HG03354 (cell line): Measurements from ENCODE around the gene FHAD1.

Experiments used
- ATAC-seq: cut with Tn5 transposase; IDR thresholded peaks from one replicate; pipeline ENCODE4 v1.9.1; 2021; ENCODE audit warnings: mild to moderate bottlenecking; ENCODE audit not compliant: unreplicated experiment, poor library complexity, severe bottlenecking

The FHAD1 gene

DNA sequence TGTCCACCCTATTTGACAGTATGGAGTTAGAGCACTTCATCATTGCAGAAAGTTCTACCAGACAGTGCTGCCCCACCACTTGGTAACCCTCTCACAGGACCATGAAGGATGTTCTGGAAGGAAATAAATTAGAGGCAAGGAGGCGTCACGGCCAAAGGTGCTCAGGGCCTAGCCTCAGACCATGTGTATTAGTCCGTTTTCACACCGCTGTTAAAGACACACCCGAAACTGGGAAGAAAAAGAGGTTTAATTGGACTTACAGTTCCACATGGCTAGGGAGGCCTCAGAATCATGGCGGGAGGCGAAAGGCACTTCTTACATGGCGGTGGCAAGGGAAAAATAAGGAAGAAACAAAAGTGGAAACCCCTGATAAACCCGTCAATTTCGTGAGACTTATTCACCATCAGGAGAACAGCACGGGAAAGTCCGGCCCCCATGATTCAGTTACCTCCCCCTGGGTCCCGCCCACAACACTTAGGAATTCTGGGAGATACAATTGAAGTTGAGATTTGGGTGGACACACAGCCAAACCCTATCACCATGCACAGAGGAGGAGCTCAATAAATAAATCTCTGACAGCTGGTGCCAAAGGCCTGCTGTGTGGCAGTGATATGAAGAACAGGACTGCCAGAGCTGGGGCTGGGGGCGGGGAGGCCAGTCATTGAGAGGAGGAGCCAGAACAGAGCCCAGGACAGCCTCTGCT, 75.8 kb downstream of the FHAD1 start:
- ATAC-seq: no peak

DNA sequence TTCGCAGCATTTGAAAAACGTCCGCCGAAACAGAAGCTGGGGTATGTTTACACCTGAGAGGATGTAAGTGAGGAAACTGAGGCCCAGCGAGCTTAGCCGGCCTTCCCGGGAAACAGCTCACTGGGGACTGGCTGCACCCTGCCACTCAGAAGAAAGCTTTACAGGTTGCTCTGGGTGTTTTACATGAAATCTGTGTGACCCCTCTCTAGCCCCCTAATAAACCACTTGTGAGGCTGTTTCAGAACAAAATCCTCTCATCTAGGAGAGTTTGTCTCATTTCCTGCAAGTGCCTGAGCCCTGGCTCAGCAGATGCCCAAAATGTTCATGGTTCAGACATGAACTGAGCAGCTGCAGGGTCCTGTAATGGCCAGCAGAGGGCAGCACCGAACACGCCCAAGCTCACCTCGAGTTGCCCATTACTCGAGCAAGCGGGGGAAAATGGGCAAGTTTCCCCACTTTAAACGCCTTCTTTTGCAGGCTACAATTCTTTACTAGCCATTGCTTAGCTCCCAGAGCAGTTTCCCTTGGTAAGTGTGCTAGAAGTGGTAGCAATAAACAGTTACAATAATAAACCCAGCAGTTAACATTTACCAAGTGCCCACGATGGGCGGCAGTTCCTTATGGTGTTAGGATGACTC, 76.4 kb downstream of the FHAD1 start:
- peak; percentile 54 for ATAC-seq

DNA sequence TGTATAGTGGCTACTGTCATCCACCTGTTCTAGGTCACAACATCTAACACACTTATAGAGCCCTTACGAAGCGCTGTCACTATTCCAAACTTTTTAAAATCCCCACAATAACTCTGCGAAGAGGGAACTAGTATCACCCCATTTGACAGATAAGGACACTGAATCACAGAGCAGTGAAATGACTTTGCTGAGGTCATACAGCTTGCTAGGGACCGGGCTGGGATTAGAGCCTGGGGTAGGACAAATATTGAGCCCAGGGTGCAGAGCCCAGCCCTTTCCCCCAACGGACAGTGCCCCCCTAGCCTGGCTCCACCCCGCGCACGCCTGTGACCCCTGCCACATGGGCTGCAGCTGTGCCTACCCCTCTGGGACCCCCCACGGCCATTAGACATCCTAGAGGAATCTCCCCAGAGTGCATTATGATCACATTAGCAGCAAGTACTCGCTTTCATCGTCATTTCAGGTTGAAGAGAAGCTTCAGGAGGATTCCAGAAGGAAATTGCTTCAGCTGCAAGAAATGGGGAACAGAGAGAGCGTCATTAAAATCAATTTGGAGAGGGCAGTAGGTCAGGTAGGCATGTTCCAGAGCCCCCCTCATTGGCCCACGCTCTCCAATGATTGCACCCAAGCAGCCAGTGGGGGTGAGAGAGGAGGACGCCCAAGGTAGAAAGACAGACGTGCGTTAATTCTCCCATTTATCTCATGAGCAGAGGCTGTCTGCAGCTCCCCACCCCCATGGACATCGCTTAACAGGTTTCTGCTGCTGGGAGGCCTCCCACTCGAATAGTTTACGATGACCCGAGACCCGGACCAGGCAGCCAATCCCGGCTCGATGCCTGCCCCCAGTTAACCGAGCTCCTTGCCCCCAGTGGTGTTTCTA, 77.2 kb downstream of the FHAD1 start:
- no peak for ATAC-seq

DNA sequence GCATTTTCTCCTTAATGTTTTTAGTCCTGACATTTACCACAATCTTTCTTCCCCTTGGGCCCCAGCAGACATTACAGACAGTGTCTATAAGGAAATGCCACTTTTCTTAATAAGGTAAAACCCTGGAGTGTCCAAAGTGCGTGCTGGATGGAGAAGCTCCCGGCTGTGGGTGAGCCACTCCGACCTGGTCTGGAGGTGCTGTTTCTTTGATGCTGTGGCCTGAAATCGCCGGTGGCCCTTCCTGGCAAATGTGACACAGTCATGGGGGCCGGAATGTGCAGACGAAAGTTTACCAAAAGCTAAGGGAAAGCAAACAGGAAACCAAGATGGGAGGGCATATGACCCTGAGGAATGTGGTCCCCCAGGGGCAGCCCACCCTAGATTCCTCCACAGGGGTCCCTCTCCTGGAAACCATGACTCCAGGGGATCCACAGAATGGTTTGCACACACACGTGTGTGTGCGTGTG, 77.9 kb downstream of the FHAD1 start:
- no peak for ATAC-seq

DNA sequence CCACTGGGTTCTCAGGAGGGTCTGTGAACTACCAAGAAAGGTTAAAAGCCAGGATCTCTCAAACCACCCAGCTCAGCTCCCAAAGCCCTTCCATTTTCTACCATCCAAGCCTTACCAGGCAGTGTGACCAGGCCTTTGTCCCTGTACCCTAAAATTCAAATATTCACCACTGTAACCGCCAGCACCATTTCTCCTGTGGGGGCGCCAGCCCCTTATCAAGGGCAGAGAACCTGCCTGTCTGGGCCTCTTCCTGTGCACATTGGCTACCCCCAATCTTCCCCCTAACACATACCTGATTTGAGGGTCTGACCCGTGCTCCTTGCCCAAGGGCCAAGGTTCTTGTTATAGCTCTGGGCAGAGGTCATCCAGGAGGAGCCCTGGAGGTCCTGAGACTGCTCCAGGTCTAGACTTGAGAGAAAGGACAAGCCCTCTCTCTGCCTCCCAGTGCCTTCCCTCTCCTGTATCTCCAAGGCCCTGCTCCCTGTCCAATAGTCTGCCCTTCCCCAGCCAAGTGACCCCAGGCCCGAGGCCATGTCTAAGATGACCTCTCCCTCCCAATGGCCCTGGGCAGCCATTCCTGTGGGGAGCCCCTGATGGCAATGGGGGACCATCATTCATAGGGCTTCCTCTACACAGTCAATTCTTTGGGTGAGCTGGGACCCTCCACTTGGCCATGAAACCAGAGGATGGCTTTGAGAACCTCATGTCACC, 78.5 kb downstream of the FHAD1 start:
- no peak for ATAC-seq

DNA sequence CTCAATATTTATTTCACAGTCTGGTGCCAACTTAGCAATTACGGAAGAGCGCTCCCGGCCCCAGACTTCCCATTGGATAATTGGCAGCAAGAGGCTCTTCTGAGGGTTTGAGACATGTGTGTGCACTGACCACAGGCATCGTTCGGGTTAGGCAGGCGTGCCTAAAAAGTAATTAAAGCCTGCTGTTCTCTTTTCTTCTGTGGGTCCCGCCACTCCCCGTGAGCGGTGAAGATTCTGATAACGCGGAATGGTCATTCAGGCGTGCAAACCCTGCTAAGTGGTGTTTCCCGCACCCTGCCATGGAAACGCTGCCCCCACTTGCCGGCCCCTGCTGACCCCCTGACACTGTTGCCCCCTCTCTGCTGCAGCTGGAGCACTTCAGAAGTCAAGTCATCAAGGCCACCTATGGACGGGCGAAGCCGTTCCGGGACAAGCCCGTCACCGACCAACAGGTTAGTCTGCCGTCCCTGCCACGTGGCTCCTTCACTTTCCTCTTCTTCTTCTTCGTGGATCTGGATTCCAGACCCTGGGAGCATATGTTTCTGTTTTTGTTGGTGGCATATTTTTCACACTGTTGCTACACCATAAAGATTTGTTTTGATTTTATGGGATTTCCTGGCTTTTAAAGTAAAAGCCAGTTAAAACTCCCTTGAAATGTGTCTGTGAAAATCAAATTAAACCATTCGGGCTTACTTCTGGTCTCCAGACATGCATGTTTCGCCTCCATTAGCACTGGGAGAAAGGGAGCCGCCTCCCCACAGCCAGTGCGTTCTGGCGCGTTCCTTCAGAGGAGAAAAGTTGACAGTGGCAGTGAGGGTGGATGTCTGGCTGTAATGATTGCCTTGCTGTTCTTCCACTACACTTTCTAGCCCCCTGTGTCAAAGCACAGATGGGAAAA, 79.9 kb downstream of the FHAD1 start:
- ATAC-seq: no peak

DNA sequence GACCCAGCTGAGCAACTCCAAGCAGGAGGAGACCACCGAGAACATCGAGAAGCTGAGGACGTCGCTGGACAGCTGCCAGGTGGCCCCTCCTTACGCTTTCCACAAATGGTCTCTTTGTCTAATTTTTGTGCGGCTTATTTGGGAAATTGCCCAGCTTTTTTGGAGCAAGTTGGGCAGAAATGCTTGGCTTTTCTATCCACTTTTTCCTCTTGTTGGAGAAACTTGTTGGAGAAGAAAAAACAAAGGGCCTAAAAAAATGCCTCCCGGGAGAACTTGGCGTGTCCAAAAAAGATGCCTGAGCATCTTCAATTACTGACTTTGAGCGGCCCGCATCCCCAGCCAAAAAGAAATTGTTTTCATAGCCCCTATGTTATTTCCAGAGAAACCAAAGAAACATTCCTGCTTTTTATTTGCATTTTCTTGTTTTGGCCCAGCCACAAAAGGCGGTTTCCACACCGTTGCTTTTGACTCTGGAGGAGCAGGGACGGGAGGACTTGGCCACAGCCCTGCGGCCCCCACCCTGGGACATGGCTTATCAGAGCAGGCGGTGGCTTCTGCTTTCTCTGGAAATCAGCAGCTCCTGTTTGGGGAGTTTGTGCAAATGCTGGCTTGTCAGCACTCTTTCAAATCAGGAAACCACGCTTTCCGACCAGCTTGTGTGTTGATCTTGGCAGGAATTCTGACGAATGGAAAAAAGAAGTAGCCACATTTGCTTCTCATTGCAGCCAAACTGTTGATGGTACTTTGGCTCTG, 81.5 kb downstream of the FHAD1 start:
- no peak for ATAC-seq

DNA sequence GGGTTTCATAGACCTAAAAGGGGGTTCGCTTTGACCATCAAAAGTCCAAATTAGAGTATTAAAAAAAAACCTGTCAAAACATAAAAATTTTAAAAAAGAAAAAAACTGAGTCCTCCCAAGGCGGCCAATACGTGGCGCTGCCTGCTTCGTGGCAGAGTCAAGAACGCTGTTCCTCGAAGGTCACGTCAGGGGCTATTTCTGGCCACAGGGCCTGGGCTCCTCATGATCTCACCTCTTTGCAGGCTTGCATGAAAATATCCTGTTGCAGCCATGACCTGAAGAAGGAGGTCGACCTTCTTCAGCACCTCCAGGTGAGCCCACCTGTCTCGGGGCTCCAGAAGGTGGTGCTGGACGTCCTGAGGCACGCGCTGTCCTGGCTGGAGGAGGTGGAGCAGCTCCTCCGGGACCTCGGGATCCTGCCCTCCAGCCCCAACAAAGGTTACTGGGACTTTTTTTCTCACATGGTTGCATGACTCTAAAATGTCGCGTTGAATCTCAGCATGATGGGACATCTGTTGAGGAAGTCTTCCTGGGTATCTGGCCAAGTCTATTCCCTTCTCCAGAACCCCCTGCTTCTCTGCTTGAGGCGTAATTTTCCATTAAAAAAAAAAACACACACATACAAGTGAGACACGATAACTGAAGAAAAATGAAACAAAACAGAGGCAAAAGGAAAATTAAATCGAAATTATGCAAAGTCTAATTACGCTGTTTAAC, 82.2 kb downstream of the FHAD1 start:
- ATAC-seq: no peak

DNA sequence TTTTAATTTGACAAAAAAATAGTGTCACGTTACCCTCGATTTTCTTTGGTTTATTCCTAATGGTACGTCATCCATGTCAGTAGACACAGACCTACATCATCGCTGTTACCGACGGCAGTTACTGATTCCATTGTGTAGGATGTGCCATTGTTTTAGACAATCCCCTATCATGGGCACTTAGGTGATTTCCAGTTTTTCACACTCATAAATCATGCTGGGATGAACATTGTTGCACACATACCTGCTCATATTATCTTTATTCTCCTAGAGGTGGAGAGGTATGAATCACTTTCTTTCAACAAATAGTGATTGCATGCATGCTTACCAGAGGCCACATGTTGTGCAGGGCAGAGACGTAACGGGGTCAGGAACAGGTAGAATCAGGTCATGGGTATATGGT, 83.0 kb downstream of the FHAD1 start:
- no peak for ATAC-seq

DNA sequence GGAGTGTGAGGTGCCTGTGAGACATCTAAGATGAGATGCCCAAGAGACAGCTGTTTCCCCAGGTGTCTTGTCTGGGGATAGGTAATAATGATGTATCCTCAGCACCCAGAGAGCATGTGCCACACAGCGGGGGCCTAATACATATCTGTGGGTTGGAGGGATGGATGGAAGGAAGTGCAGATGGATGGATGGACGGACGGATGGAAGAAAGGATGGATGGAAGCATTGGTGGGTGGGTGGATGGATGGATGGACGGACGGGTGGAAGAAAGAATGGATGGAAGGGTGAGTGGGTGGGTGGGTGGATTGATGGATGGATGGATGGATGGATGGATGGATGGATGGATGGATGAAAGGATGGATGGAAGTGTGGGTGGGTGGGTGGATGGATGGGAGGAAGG, 84.2 kb downstream of the FHAD1 start:
- no peak for ATAC-seq

DNA sequence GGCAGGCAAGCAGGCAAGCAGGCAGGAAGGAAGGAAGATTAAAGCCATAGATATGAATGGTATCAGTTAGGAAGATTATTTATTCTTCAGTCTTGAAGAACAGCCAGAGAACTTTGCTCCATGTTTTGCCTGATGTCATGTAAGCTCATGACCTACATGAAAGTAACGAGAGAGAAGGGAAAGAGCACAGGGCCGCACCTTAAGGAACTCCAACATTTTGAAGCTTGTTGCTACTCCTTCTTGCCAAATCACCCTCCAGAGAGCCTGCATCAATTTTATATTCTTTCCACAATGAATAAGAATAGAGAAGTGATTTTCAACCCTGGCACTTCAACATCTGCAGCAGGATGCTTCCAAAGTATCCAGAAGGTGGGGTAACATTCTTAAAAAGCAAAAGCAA, 84.7 kb downstream of the FHAD1 start:
- no peak for ATAC-seq

DNA sequence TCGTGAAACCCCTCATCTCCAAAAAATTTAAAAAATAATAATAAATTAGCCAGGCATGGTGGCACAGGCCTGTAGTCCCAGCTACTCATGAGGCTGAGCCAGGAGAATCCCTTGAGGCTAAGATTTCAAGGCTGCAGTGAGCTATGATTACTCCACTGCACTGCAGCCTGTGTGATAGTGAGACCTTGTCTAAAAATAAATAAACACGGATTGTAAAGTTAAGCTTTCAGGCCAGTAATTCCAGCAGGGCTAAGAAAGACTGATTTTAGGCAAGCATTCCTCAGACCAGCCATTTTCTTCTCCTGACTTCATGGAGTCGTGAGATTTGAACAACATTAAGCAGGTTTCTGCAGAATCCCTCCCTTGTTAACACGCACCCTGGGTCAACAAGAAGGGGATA, 85.5 kb downstream of the FHAD1 start:
- ATAC-seq: no peak

DNA sequence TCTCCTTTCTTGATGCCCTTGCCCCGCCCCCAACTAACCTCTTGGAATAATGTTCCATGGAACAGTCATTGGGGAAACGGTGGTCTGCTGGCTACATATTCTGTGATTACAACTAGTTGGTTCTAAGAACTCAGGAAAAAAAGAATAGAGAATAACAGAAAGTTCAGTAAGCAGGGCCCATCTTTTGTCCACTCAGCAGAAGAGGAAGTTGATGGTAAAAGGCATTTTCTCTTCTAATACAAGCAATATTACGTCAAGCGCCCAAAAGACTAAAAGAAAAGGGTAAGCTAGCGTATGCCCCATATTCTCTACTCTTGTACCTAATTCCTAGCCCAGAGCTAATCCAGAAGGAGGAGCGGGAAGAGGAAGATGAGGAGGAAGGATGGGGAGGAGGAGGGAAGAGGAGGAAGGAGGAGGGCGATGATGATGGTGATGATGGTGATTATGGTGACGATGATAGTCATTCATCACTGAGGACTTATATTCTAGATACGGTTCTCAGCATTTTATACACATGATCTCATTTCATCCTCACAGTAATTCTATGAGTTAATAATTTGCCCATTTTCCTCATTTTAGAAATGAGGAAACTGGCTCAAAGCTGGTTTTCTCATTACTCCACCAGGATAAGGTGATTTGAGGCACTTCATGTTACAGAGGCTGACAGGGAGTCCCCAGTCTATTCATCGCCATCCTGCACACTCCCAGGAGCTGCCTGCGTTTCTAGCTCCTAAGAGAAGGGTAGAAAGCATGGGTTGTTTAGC, 86.1 kb downstream of the FHAD1 start:
- no peak for ATAC-seq

DNA sequence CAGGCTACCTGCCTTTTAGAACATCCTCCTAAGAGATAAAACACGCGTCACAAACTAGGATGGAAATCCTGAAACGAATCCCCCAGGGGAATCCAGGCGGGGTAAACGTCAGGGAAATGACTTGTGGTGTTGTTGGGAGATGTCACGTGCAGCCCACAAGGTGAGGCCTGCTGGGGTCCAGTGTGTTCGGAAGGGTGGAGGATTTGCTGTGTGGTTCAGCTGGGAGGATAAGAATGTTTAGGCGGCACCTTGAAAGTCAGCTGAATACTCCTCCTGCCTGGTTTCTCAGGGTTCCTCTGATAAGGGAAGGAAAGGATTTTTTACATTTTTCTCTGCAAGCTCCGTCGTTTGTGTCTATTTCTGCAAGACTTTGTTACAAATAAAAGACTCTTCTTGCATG, 88.0 kb downstream of the FHAD1 start:
- no peak for ATAC-seq

DNA sequence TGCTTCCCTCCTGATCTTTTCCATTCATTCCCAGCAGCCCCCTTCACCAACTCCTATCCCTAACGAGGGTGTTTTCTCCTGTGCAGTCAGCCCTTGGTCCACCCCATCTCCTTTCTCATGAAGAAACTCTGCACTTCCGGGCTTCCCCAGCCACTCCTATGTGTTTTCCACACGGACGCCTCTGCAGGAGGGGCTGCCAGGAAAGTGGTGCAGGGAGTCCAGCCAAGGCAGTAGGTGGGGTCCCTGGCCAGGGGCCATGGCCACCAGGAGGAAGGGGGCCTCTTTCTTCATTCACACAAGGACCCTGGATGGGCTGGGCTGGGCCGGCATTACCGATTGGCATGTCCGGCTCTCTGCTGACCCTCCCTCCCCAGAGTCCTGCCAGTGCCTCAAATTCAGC, 89.8 kb downstream of the FHAD1 start:
- no peak for ATAC-seq

DNA sequence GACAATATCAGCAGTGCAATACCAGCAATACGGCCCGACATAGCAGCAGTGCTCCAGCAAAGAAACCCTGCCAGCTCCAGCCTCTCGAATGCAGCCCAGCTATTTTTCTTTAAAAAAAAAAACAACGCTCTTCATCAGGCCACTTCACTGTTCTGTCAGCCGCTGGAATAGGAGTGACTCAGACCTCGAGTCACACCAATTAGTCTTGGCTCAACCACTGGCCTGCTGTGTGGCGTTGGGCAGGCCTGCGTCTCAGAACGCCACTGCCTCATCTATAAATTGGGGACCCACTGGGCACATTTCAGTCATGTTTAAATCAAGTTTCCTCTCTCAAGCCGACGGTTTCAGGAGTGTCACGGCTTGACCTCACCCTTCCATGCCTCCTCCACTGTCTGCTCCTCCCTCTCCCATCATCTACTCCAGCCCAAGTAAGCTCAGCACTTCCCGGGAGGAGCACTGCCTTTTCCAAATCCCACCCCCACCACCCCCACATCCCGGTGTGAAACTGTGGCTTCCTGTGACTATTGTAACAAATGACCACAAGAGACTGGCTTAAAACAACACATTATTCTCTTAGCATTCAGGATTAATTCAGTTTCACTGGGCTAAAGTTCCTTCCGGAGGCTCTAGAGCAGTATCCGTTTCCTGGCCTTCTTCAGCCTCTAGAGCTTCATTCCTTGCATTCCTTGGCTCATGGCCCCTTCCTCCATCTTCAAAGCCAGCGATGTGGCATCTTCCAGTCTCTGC, 90.8 kb downstream of the FHAD1 start:
- ATAC-seq: no peak
